Fibroblast of skin of right biceps (primary cell): ENCODE results near the gene SRSF3.
"Not testable (repeated sequence)": the region's sequence is repeated elsewhere in the genome, so short reads cannot be mapped to it uniquely, and the experiment has no call there.

Experiments
- DNase-seq: peaks from one replicate; pipeline ENCODE4 v3.0.0-alpha.2; 2013

Gene SRSF3

DNA sequence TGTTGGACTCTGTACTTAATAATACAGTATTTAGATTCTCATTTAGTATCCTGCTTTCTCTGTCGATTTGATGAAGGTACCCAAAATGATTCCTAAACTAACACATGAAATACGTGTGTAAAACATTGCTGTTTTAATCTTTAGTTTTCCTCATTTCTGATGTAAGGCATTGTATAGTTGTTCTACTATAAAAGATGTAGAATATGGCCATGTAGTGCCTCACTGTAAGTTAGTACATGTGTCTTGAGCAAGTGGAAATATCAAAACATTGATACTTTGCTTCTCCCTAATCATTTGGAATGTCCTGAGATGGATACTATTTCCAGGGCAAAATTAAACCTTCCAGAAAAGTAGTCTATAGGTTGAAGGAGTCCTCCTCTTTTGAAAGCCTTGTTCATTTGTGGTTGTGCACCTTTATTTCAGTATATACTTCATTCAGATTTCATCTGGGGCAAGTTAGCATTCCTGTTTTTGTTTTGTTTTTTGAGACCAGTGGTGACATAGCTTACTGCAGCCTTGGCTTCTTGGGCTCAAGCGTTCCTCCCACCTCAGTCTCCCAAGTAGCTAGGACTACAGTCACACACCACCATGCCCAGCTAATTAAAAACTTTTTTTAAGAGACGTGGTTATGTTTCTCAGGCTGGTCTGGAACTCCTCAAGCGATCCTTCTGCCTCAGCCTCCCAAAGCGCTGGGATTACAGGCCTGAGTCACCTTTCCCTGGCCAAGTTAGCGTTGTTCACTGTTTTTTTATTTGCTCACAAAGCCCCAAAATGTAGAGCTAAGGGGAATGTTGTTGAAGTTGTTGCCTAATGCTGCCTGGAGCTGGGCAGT, 11.6 kb downstream of the SRSF3 start:
- DNase-seq: peak; percentile 26

- DNase-seq: not testable (repeated sequence)
These were observed 13.1 kb downstream of the SRSF3 start for GRCh38 chr6:36607305-36607682.

DNA sequence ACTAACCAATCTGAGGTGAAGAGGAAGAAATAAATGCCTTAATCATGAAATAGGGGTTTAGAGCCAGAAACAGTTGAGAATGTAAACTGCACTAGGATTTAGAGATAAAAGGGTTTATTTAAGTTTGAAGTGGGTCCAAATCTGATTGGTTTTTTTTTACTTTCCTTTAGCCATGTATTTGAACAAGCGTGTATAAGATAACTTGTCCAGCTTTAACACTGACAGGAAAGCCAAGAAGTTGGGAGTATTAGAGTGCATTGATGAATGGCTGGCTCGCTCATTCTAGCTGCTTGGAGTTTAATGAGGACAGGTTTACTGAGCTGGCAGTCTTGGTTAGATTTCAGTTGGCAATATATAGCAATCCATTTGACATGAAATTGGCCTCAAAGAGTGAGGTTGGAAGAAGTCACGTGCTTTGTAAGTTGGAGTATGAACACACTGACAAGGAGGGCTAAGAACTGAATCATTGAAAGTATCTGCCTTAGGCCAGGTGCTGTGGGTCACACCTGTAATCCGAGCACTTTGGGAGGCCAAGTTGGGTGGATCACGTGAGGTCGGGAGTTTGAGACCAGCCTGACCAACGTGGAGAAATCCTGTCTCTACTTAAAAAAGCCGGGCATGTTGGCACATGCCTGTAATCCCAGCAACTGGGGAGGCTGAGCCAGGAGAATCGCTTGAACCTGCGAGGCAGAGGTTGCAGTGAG, 13.7 kb downstream of the SRSF3 start:
- DNase-seq: no peak

DNA sequence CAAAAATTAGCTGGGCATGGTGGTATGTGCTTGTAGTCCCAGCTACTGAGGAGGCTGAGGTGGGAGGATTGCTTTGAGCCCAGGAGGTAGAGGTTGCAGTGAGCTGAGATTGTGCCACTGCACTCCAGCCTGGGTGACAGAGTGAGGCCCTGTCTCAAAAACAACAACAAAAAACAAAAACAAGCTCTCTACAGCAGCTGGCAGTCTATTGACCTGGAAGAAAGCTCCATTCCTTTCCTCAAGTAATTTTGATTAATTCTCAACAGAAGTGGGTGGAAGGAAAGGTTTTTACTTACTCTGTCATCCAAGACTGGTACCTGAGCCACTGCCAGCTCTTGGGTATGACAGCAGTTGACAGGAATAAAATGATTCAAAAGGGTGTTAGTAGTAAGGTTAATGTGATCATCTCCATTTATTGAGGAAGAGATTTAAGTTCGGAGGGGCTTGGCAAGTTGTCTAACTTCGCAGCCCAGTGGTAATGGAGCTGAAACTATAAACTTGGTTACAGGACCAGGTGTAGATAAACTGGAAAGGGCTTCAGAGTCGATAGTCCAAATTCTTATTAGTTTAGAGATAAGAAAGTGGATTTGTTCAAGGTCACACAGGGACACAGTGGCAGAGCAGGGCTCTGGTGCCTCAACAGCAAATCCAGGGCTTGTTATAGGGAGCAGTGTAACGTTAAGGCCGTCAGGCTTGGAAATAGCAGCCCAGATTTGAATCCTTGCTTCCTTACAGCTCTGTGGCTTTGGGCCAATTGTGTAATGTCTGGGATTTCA, 14.8 kb downstream of the SRSF3 start:
- DNase-seq: no peak

GRCh38 chr6:36609582-36609981, 15.4 kb downstream of the SRSF3 start:
- no peak for DNase-seq

- DNase-seq: no peak
These were observed 16.1 kb downstream of the SRSF3 start for GRCh38 chr6:36610041-36610955.

DNA sequence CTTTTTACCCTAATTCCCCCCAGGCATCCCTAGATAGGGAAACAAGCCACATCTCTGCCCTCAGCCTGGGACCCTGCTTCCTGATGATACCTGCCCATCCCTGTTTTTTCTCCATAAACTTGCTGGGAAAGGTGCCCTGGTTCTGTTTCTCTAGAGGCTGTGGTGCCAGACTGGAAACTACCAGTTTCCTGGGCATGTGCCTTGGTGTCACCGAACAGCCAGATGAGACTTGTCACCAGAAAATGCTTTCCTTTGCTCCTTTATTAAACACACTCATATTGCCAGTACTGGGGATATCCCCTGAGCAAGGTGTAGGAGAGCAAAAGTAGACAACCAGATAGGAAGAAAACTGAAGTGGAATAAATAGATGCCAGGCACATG, 16.8 kb downstream of the SRSF3 start:
- DNase-seq: no peak

DNA sequence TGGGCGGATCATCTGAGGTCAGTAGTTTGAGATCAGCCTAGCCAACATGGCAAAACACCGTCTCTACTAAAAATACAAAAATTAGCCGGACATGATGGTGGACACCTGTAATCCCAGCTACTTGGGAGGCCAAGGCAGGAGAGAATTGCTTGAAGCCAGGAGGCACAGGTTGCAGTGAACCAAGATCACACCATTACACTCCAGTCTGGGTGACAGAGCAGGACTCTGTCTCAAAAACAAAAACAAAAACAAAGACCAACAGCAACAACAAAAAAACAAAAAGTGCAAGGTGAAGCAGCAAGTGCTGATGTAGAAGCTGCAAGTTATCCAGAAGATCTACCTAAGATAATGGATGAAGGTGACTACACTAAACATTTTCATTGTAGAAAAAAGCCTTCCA, 17.5 kb downstream of the SRSF3 start:
- DNase-seq: not testable (repeated sequence)

DNA sequence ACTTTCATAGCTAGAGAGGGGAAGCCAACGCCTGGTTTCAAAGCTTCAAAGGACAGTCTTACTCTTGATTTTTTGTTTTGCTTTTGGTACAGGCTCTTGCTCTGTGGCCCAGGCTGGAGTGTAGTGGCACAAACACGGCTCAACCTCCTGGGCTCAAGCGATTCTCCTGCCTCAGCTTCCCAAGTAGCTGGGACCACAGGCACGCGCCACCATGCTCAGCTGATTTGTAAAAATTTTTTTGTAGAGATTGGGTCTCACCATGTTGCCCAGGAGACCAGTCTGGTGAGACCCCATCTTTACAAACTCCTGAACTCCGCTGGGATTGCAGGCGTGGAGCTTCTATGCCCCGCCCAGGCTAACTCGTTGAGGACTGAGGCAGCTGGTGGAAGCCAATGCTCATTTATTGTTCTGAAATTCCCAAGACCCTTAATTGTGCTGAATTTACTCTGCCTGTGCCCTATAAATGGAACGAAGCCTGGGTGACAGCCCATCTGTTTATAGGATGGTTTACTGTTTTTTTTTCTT, 18.0 kb downstream of the SRSF3 start:
- no peak for DNase-seq

- no peak for DNase-seq
These were observed 19.2 kb downstream of the SRSF3 start for GRCh38 chr6:36613200-36613995.

GRCh38 chr6:36615018-36615761, 21.0 kb downstream of the SRSF3 start:
- peak; percentile 59 for DNase-seq

- DNase-seq: no peak
These were observed 22.8 kb downstream of the SRSF3 start for GRCh38 chr6:36616893-36617521.

DNA sequence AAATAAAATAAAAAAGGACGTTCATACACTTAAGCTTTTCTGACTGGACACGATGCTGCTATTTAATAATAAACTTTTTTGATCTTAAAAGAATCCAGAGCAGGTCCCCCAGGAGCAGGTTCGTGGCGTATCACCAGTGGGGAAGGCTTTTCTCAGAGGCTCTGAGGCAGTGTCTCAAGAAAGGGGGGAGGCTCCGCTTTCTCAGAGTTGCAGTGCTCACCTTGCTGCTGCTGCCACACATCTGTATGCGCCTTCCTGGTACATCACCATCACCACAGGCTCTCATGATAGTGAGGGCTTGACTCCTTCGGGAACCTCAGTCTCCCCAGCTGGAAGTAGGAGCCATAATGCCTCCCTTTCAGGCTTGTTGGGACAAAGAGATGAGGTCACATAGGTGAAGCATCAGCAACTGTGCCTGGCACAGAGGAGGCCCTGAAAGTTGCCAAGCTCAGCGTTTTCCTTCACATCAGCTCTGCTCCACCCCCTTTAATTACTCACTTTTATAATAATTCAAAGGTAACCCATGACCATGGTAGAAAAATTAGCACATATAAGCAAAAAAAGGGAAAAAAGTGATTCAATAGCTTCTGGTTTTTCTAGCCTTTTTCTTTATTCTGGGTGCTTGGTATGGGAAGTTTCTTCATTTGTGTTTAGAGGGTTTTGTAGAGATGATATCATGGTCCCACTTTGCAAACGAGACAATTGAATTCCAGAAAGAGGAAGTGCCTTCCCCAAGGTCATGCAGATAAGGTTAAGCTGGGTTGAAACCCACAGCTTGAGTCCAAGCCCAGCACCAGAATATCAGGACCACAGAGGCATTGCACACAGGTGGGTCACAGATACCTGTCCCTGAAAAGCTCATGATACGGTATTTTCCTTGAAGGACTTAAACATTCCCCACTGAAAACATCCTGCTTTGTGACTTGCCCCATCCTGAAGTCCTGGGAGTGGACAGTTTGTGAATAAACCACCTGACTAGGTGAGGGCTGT, 24.5 kb downstream of the SRSF3 start:
- no peak for DNase-seq

GRCh38 chr6:36621371-36621855, 27.3 kb downstream of the SRSF3 start:
- DNase-seq: no peak

DNA sequence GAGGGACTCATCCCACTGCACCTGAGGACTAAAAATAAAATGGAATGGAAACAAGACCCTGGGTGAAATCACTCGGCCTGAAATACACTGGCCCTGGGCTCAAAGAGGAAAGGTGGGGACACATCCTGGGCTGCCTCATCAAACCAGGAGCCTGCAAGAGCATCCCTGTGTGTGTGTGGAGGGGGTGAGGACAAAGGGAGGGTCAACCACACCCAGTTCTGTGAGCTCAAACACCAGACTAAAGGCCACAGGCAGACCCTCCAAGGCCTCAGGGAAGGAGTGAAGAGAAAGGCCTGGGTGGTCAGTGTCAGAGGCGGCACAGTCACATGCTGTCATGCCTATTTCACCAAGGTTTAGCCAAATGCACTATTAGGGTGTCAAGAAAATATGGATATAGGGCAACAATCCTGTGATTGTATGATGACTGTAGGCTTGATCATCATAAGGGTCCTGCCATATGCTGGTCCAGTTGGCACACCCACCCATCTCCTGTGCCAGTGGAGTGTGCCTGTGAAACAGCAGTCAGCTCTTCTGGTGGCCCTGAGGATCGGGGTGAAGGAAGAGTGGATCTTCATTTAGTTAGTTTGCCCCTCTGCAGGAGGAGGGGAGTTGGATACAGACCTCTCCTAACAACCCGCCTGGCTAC, 28.9 kb downstream of the SRSF3 start:
- no peak for DNase-seq

- peak; percentile 76 for DNase-seq
These were observed 29.6 kb downstream of the SRSF3 start for GRCh38 chr6:36623547-36624459.
